GM23248 (cell line): Measurements from ENCODE around the gene MBNL1.

Experiments
- EZH2 ChIP-seq: fragments of 200-600 bp; sonication (generic); IDR thresholded peaks from 2 replicates; pipeline ENCODE4 v1.6.1; 2018; ENCODE audit warnings: antibody characterized with exemption, mild to moderate bottlenecking; ENCODE audit not compliant: insufficient read depth, poor library complexity, severe bottlenecking
- EZH2phosphoT487 ChIP-seq: fragments of 200-600 bp; sonication (generic); IDR thresholded peaks from 2 replicates; pipeline ENCODE4 v1.6.1; 2018; ENCODE audit warnings: antibody characterized with exemption, moderate library complexity, mild to moderate bottlenecking, low read depth; ENCODE audit not compliant: insufficient read depth

- TF ChIP-seq EZH2phosphoT487 (no peak), EZH2 (no peak)
Measured at GRCh38 chr3:152382312-152383135, 113.8 kb downstream of the MBNL1 start.
